ENCODE results near the gene CCR6. TPM values are rescaled to one million over a fixed set of nuclear protein-coding genes. Genes with fewer than 3 reads are reported as not detected.
A peak's percentile ranks its signal among the peaks of the same experiment; 100 is the strongest.

Gene CCR6
- polyA plus RNA-seq, 3 donors: 0.11 TPM; not detected in 2

GRCh38 chr6:167095888-167096287 is 27.0 kb upstream of the CCR6 start:
- no peak for DNase-seq (ENCODE audit: extremely low read depth in 1 of 11, low read depth in 9 of 11, low spot score in 4 of 11)

- DNase-seq (ENCODE audit: extremely low read depth in 1 of 11, low read depth in 9 of 11, low spot score in 4 of 11): no peak
Observed at GRCh38 chr6:167096991-167097390, 25.9 kb upstream of the CCR6 start.

GRCh38 chr6:167097770-167098169 is 25.1 kb upstream of the CCR6 start:
- DNase-seq (ENCODE audit: extremely low read depth in 1 of 11, low read depth in 9 of 11, low spot score in 4 of 11): no peak

GRCh38 chr6:167098825-167099225 is 24.1 kb upstream of the CCR6 start:
- DNase-seq (ENCODE audit: extremely low read depth in 1 of 11, low read depth in 9 of 11, low spot score in 4 of 11): no peak

- no peak for DNase-seq (ENCODE audit: extremely low read depth in 1 of 11, low read depth in 9 of 11, low spot score in 4 of 11)
Observed at GRCh38 chr6:167099707-167100106, 23.2 kb upstream of the CCR6 start.

GRCh38 chr6:167100241-167100674 is 22.6 kb upstream of the CCR6 start:
- no peak for DNase-seq (ENCODE audit: extremely low read depth in 1 of 11, low read depth in 9 of 11, low spot score in 4 of 11)

- DNase-seq (ENCODE audit: extremely low read depth in 1 of 11, low read depth in 9 of 11, low spot score in 4 of 11): no peak
Observed at GRCh38 chr6:167102318-167102717, 20.6 kb upstream of the CCR6 start.

GRCh38 chr6:167103041-167103891 is 19.6 kb upstream of the CCR6 start:
- no peak for DNase-seq (ENCODE audit: extremely low read depth in 1 of 11, low read depth in 9 of 11, low spot score in 4 of 11)

GRCh38 chr6:167104388-167104787 is 18.5 kb upstream of the CCR6 start:
- no peak for DNase-seq (ENCODE audit: extremely low read depth in 1 of 11, low read depth in 9 of 11, low spot score in 4 of 11)

GRCh38 chr6:167105060-167105459 is 17.8 kb upstream of the CCR6 start:
- no peak for DNase-seq (ENCODE audit: extremely low read depth in 1 of 11, low read depth in 9 of 11, low spot score in 4 of 11)

- peak in 6 of 11 donors; percentile 29 to 46 (median 33) for DNase-seq (ENCODE audit: extremely low read depth in 1 of 11, low read depth in 9 of 11, low spot score in 4 of 11)
Observed at GRCh38 chr6:167106406-167106805, 16.5 kb upstream of the CCR6 start.

GRCh38 chr6:167107787-167108186 is 15.1 kb upstream of the CCR6 start:
- no peak for DNase-seq (ENCODE audit: extremely low read depth in 1 of 11, low read depth in 9 of 11, low spot score in 4 of 11)

- DNase-seq (ENCODE audit: extremely low read depth in 1 of 11, low read depth in 9 of 11, low spot score in 4 of 11): no peak
Observed at GRCh38 chr6:167108278-167108677, 14.6 kb upstream of the CCR6 start.

- DNase-seq (ENCODE audit: extremely low read depth in 1 of 11, low read depth in 9 of 11, low spot score in 4 of 11): no peak
Observed at GRCh38 chr6:167109651-167110050, 13.2 kb upstream of the CCR6 start.

- DNase-seq (ENCODE audit: extremely low read depth in 1 of 11, low read depth in 9 of 11, low spot score in 4 of 11): no peak
Observed at GRCh38 chr6:167111597-167111996, 11.3 kb upstream of the CCR6 start.

- no peak for DNase-seq (ENCODE audit: extremely low read depth in 1 of 11, low read depth in 9 of 11, low spot score in 4 of 11)
Observed at GRCh38 chr6:167112421-167112820, 10.5 kb upstream of the CCR6 start.

- no peak for DNase-seq (ENCODE audit: extremely low read depth in 1 of 11, low read depth in 9 of 11, low spot score in 4 of 11)
Observed at GRCh38 chr6:167113047-167113754, 9.7 kb upstream of the CCR6 start.

- DNase-seq (ENCODE audit: extremely low read depth in 1 of 11, low read depth in 9 of 11, low spot score in 4 of 11): no peak
Observed at GRCh38 chr6:167113935-167114910, 8.7 kb upstream of the CCR6 start.

GRCh38 chr6:167115054-167115453 is 7.8 kb upstream of the CCR6 start:
- DNase-seq (ENCODE audit: extremely low read depth in 1 of 11, low read depth in 9 of 11, low spot score in 4 of 11): no peak
